Cardiac muscle cell (in vitro differentiated cells and primary cell): ENCODE results near the gene TMEM31. TPM values are rescaled to one million over a fixed set of nuclear protein-coding genes. Genes with fewer than 3 reads are reported as not detected.

Source experiments
- DNase-seq, 2 donors: peaks; one replicate each; pipeline versions ENCODE4 v3.0.0 to v3.0.0-alpha.2; 2010 to 2017; ENCODE audit warnings: low read depth in 1 of 2, low spot score in 1 of 2
- H3K27ac ChIP-seq: fragments of 200-600 bp; sonication (generic); 2 replicates; pipeline ENCODE4 v1.5.1; 2016
- H3K27me3 ChIP-seq: fragments of 200-600 bp; sonication (generic); 2 replicates; pipeline ENCODE4 v1.6.0; 2016; ENCODE audit warnings: control low read depth
- H3K36me3 ChIP-seq: fragments of 200-600 bp; sonication (generic); 2 replicates; pipeline ENCODE4 v1.5.1; 2016; ENCODE audit warnings: control low read depth
- H3K4me1 ChIP-seq: fragments of 200-600 bp; sonication (generic); 2 replicates; pipeline ENCODE4 v1.8.1; 2017; ENCODE audit warnings: low read depth, mild to moderate bottlenecking, mixed run types
- H3K4me3 ChIP-seq: fragments of 200-600 bp; sonication (generic); 2 replicates; pipeline ENCODE4 v1.5.1; 2016; ENCODE audit warnings: mild to moderate bottlenecking
- H3K9me3 ChIP-seq: fragments of 200-600 bp; sonication (generic); 2 replicates; pipeline ENCODE4 v1.5.1; 2017; ENCODE audit warnings: low read depth, mild to moderate bottlenecking, control low read depth
- polyA plus RNA-seq: library from polyadenylated mRNA; unstranded; fragments of >200 nt; fragmentation: Nextera tagmentation; extraction: Ambion mirVana; gene quantifications from 2 replicates; pipeline ENCODE4 v1.2.1, GENCODE V29; 2016
- total RNA-seq: library from RNA; depleted of rRNA; stranded (reverse); fragments of >200 nt; gene quantifications from 2 replicates; pipeline ENCODE4 v1.2.3, GENCODE V29; 2016
- TF ChIP-seq, protein P1 (sequence below): IDR thresholded peaks from 2 replicates; pipeline ENCODE4 v1.5.1; 2012; ENCODE audit warnings: low read depth, mild to moderate bottlenecking, low read length

The TMEM31 gene
- total and polyA plus RNA-seq, 2 experiments from 2014 or later, result 1.7 TPM; not detected in 1

DNA sequence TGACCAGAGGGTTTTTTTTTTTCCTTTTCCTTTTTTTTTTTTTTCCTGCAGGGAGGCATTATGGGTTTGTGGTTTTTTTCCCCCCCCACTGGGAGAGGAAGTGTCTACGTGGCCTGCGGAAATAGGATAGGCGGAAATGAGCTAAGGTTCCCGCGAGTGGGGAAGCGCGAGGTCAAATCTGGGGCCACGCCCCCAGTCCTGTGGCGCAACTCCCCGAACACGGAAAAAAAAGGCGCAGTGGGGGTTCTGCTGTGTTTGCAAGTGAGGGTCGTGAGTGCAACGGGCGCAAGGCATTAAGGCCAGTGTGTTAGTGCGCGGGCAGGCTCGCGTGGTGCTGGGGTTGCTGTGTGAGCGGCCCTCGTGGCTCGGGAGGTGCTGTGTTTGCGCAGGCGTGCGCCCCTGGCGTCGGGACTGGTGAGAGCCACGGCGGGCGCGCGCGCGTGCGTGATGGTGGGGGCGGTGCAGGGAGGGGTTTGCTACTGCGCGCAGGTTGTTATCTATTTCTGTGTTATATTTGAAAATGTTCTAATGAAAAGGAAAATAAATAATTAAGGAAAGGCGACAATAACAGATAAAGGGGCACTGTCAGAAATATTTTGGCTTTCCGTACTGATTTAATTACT is 23.5 kb upstream of the TMEM31 start:
- peak; percentile 88 to 92 for DNase-seq
- H3K27ac ChIP-seq, result peak overlapping the region; percentile 98
- H3K27me3 ChIP-seq, result no peaks in the 10 kb centered on the region
- no peaks in the 10 kb centered on the region for H3K9me3 ChIP-seq
- H3K36me3 ChIP-seq, result peaks cover 28% of the 10 kb centered on the region
- TF ChIP-seq, protein P1, sequence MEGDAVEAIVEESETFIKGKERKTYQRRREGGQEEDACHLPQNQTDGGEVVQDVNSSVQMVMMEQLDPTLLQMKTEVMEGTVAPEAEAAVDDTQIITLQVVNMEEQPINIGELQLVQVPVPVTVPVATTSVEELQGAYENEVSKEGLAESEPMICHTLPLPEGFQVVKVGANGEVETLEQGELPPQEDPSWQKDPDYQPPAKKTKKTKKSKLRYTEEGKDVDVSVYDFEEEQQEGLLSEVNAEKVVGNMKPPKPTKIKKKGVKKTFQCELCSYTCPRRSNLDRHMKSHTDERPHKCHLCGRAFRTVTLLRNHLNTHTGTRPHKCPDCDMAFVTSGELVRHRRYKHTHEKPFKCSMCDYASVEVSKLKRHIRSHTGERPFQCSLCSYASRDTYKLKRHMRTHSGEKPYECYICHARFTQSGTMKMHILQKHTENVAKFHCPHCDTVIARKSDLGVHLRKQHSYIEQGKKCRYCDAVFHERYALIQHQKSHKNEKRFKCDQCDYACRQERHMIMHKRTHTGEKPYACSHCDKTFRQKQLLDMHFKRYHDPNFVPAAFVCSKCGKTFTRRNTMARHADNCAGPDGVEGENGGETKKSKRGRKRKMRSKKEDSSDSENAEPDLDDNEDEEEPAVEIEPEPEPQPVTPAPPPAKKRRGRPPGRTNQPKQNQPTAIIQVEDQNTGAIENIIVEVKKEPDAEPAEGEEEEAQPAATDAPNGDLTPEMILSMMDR, result peak; percentile 49
- H3K4me1 ChIP-seq, result peaks cover 14% of the 10 kb centered on the region
- peak overlapping the region; percentile 97 for H3K4me3 ChIP-seq

DNA sequence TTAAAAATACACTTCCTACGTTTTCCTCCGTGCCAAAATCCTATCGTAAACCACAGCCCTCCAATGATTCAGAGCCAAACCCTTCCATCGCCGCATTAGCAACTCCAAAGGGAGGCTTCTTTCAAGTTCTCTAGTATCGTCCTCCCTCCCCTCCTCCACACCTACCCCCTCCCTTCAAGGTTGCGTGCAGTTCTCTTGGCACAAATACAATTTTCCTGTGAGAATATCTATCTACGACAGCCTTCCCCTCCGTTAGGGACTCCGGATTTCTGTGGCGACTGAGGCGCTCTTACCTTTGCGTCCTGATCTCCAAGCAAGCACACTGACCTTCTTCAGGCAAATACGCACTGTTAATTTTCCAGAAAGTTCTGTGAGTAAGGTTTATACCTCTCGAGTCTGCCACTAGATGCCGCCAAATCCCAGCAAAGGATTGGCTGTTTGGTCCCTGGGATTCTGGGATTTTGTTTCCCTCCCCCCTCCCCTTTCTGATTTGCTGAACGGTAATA is 23.0 kb upstream of the TMEM31 start:
- peak overlapping the region; percentile 98 for H3K27ac ChIP-seq
- H3K27me3 ChIP-seq, result no peaks in the 10 kb centered on the region
- peak; percentile 85 to 89 for DNase-seq
- no peaks in the 10 kb centered on the region for H3K9me3 ChIP-seq
- peaks cover 14% of the 10 kb centered on the region for H3K4me1 ChIP-seq
- TF ChIP-seq, protein P1, result peak; percentile 61
- peaks cover 22% of the 10 kb centered on the region for H3K36me3 ChIP-seq
- peak overlapping the region; percentile 97 for H3K4me3 ChIP-seq

DNA sequence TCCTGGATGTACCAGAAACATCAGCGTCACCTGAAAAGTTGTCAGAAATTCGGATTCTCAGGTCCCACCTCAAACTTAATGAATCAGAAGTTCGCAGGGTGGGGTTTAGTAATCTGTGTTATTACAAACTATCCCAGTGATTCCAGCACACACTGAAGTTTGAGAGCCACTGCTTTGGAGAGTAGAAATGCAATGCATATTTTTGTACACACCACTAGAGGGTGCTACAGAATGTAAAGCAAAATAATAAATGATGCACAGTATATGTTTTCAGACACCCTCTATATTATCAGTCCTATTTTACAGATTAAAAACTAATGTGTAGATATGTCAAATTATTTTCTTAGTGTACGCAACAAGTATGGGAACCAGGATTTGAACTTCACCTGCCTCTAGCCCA is 21.8 kb upstream of the TMEM31 start:
- H3K4me1 ChIP-seq, result peaks cover 14% of the 10 kb centered on the region
- DNase-seq, result peak; percentile 59 to 66
- no peak overlapping the region for H3K4me3 ChIP-seq
- H3K36me3 ChIP-seq, result peaks cover 13% of the 10 kb centered on the region
- peak overlapping the region; percentile 33 for H3K27ac ChIP-seq
- no peaks in the 10 kb centered on the region for H3K9me3 ChIP-seq
- TF ChIP-seq, protein P1, result peak; percentile 46
- no peaks in the 10 kb centered on the region for H3K27me3 ChIP-seq

DNA sequence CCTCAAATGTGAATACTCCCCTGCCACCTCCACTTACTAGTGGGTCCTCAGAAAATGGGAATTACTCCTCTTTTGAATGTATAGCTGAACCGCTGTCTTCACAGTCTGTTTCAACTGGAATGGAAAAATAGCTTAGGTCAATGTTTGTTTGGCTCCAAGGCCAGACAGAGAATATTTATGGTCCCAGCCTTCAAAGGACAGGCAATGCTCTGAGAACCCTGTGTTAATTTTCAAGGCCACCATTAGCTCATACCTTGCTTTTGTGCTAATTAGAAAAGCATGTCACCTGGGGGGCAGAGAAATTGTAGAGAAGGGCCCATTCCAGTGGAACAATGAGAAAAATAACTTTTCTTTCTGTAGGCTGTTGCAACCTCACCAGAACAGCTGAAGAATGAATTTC is 19.6 kb upstream of the TMEM31 start:
- Histone ChIP-seq H3K4me3 (no peak overlapping the region), H3K36me3 (no peaks in the 10 kb centered on the region), H3K27me3 (no peaks in the 10 kb centered on the region), H3K9me3 (no peaks in the 10 kb centered on the region), H3K27ac (no peak overlapping the region), H3K4me1 (peaks cover 6% of the 10 kb centered on the region)
- no peak for DNase-seq
- TF ChIP-seq, protein P1, result no peak

DNA sequence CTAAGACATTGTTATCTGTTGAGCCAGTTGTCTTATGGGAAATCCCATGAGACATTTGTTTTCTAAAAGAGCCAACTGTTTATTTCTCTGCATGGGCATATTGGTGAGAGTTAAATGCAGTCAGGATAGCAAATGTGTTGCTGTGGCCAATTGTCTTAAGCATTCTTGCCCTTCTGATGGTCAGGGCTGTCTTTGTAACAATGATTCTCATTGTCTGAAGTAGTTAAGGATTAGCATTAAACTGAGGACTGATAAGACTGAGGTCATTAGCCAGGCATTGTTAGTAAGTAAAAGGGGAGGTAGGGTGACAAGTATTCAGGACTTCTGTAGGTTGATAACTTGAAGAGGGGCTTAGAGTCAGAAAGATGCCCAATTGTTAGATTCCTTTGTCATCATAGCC is 13.0 kb upstream of the TMEM31 start:
- H3K36me3 ChIP-seq, result no peaks in the 10 kb centered on the region
- no peaks in the 10 kb centered on the region for H3K9me3 ChIP-seq
- no peak overlapping the region for H3K27ac ChIP-seq
- H3K27me3 ChIP-seq, result no peaks in the 10 kb centered on the region
- DNase-seq, result no peak
- TF ChIP-seq, protein P1, result no peak
- H3K4me1 ChIP-seq, result peaks cover 9% of the 10 kb centered on the region
- no peak overlapping the region for H3K4me3 ChIP-seq
